OCI-LY1 (cell line): Measurements from ENCODE around the gene NUMB.

Experiments used
- EZH2 ChIP-seq: fragments of 200-600 bp; sonication (generic), shearing (Covaris generic); IDR thresholded peaks from 2 replicates; pipeline ENCODE4 v1.8.0; 2017; ENCODE audit warnings: borderline replicate concordance, mixed run types, mild to moderate bottlenecking, antibody characterized with exemption, low read length, moderate library complexity, mixed read lengths
- TF ChIP-seq, protein P1 (sequence below): fragments of 200-600 bp; sonication (generic), shearing (Covaris generic); IDR thresholded peaks from 2 replicates; pipeline ENCODE4 v1.5.1; 2017; ENCODE audit warnings: mild to moderate bottlenecking, antibody characterized with exemption, low read length, moderate library complexity, mixed read lengths

DNA sequence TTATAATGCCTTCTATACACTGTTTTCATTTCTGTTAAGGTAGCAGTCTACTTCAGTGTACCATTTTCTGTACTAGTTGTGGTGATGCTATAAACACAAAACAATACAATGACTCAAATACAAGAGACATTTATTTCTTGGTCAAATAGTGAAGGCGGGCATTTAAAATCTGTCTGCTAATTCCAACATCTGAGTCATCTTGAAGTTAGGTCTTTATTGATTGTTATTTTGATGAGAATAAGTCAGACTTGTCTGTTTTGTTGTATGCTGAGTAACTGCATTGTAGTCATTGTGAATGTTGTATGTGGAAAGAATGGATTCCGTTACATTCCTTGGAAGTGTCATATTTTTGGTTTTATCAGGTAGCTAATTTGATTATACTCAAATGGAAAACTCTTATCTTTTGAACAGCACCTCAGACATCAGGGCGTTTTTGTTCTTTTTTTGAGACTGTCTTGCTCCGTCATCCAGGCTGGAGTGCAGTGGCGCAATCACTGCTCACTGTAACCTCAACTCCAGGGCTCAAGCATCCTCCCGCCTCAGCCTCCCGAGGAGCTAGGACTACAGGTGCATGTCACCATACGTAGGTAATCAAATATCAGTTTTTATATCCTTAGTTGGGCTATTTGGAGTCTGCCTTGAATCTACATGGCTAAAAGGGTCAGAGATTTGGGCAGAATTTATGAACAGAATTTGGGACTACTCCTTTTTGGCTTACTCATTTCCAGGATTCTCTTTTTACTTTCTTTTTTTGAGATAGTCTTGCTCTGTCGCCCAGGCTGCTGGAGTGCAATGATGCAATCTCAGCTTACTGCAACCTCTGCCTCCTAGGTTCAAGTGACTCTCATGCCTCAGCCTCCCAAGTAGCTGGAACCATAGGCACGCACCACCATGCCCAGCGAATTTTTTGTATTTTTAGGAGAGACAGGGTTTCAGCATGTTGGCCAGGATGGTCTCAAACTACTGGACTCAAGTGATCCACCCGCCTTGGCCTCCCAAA lies 164.3 kb downstream of the NUMB start:
- TF ChIP-seq, protein P1, sequence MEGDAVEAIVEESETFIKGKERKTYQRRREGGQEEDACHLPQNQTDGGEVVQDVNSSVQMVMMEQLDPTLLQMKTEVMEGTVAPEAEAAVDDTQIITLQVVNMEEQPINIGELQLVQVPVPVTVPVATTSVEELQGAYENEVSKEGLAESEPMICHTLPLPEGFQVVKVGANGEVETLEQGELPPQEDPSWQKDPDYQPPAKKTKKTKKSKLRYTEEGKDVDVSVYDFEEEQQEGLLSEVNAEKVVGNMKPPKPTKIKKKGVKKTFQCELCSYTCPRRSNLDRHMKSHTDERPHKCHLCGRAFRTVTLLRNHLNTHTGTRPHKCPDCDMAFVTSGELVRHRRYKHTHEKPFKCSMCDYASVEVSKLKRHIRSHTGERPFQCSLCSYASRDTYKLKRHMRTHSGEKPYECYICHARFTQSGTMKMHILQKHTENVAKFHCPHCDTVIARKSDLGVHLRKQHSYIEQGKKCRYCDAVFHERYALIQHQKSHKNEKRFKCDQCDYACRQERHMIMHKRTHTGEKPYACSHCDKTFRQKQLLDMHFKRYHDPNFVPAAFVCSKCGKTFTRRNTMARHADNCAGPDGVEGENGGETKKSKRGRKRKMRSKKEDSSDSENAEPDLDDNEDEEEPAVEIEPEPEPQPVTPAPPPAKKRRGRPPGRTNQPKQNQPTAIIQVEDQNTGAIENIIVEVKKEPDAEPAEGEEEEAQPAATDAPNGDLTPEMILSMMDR = no peak
- TF ChIP-seq EZH2 = no peak
